Hippocampal formation (tissue), 2 donors: ENCODE measurements around the gene PDZD7.

ENCODE experiments used
- DNase-seq, 2 donors: peaks; one replicate each; lab custom pipeline; 2025; lab: John Stamatoyannopoulos, UW

The PDZD7 gene

GRCh38 chr10:101018600-101019439 is 12.1 kb downstream of the PDZD7 start:
- peak; percentile 62 to 78 for DNase-seq

GRCh38 chr10:101018118-101018599 is 12.8 kb downstream of the PDZD7 start:
- DNase-seq: no peak

- no peak for DNase-seq
Observed at GRCh38 chr10:101016814-101017213, 14.1 kb downstream of the PDZD7 start.

GRCh38 chr10:101015582-101015973 is 15.4 kb downstream of the PDZD7 start:
- no peak for DNase-seq

- DNase-seq: no peak
Observed at GRCh38 chr10:101014966-101015581, 15.9 kb downstream of the PDZD7 start.

GRCh38 chr10:101014230-101014884 is 16.6 kb downstream of the PDZD7 start:
- peak; percentile 58 to 73 for DNase-seq

- DNase-seq: no peak
Observed at GRCh38 chr10:101013365-101013825, 17.5 kb downstream of the PDZD7 start.

GRCh38 chr10:101012525-101013364 is 18.2 kb downstream of the PDZD7 start:
- peak; percentile 94 to 95 for DNase-seq

GRCh38 chr10:101011517-101012423 is 19.2 kb downstream of the PDZD7 start:
- DNase-seq: no peak

- no peak for DNase-seq
Observed at GRCh38 chr10:101010329-101010728, 20.6 kb downstream of the PDZD7 start.

GRCh38 chr10:101008823-101009423 is 22.0 kb downstream of the PDZD7 start:
- DNase-seq: peak; percentile 72 to 76

GRCh38 chr10:101007915-101008822 is 22.8 kb downstream of the PDZD7 start:
- peak; percentile 10 to 55 for DNase-seq

- DNase-seq: no peak
Observed at GRCh38 chr10:101007099-101007711, 23.7 kb downstream of the PDZD7 start.

GRCh38 chr10:101006593-101007098 is 24.3 kb downstream of the PDZD7 start:
- peak in 1 of 2 donors; percentile 29 for DNase-seq

- DNase-seq: no peak
Observed at GRCh38 chr10:101005869-101006567, 24.9 kb downstream of the PDZD7 start.

- no peak for DNase-seq
Observed at GRCh38 chr10:101005361-101005760, 25.6 kb downstream of the PDZD7 start.

- DNase-seq: no peak
Observed at GRCh38 chr10:101003639-101004206, 27.2 kb downstream of the PDZD7 start.
